ENCODE measurements around the gene JARID2. TPM values are rescaled to one million over a fixed set of nuclear protein-coding genes. Genes with fewer than 3 reads are reported as not detected.

The JARID2 gene
- total and polyA plus RNA-seq, 9 of the 15 experiments (the other 6 are each of a cell fraction or from before 2014, with no cell fraction given): 5.0 to 29.0 (median 15.6) TPM

DNA sequence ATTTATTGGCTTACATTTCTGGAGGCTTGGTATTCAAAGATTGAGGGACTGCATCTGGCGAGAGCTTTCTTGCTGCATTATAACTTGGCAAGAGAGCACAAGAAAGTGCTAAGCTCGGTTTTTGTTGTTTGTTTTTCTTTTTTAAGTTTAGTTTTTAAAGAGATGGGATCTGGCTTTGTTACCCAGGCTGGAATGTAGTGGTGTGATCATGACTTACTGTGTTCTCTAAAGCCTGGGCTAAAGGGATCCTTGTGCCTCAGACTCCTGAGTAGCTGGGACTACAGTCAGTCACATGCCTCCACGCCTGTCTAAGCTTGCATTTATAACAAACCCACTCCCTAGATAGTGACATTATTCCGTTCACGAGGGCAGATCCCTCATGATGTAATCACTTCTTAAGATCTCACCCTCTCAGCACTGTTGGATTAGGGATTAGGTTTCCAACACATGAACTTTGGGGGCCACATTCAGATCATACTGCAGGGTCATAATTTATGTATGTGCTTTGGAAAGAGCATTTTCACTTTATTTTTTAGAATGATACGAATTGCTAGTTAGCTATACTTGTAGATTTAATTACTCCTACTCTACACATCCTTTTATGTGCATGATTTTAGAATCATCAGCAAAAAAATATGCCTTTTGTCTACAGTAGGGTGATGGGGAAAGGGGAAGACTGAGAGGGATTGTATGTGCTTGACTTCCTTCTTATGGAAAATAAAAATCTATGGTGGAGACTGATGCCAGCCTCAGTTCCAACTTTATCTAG, 167.8 kb downstream of the JARID2 start:
- 0 out of 2 replicates have a peak, but pooled peaks cover 10% of the 10 kb centered on the region for H4K20me1 ChIP-seq (replicated peaks; ENCODE audit: control insufficient read depth, insufficient read depth, low read length)
- POLR2A ChIA-PET: interaction anchor here (0.5 to 1.9 kb wide), 8 partner anchors 8 to 784 kb away, joined by 3 to 5 read pairs (median 3); no protein-coding TSS in a partner anchor
- WGBS (ENCODE audit: insufficient coverage, low coverage, missing lambda C conversion rate): 70% methylated on average over 6 of the region's 6 CpGs
- H3K4me1 ChIP-seq (replicated peaks in 1 of 2; ENCODE audit: control insufficient read depth in 2 of 2, insufficient read depth in 2 of 2, low read length in 2 of 2): peaks cover 4 to 39% of the 10 kb centered on the region in 2 experiments
- H3K9me1 ChIP-seq (ENCODE audit: control insufficient read depth, insufficient read depth, low read length): no peaks in the 10 kb centered on the region
- no peak overlapping the region for H3K27ac ChIP-seq (ENCODE audit: extremely low read depth, low read depth, low read length)
- CTCF ChIA-PET (ENCODE audit: low intra/inter-chr PET ratio): no interaction called here
- no peaks in the 10 kb centered on the region for H3K27me3 ChIP-seq (ENCODE audit: control insufficient read depth in 2 of 2, insufficient read depth in 2 of 2, low read length in 2 of 2)
- in situ Hi-C loops (cut with MboI) (no loop called here), intact Hi-C loops (cut with micrococcal nuclease) (no loop called here)
- FAIRE-seq (no peak), DNase-seq (ENCODE audit: extremely low read depth in 1 of 4, low spot score in 3 of 4) (no peak), ATAC-seq (no peak)
- H3K36me3 ChIP-seq (ENCODE audit: control insufficient read depth, insufficient read depth, low read length): peaks cover 25% of the 10 kb centered on the region
- H3K4me3 ChIP-seq: no peak overlapping the region
- H2AFZ ChIP-seq (ENCODE audit: low read depth, low read length): no peak overlapping the region
- BruUV-seq (replicated peaks): no TSS peak
- H3K9me3 ChIP-seq (replicated peaks; ENCODE audit: control insufficient read depth, insufficient read depth, low read depth, low read length): 0 out of 2 replicates have a peak, but pooled peaks cover 4% of the 10 kb centered on the region
- no peak overlapping the region for H3K4me2 ChIP-seq (ENCODE audit: insufficient read depth, low read length)
- H3K9ac ChIP-seq (ENCODE audit: insufficient read depth in 1 of 2, low read depth in 2 of 2, low read length in 2 of 2): no peak overlapping the region
- H3K79me2 ChIP-seq (ENCODE audit: control insufficient read depth, insufficient read depth, low read length): peaks cover 52% of the 10 kb centered on the region
- TF ChIP-seq MAFG (tag; conservative IDR thresholded peaks at IDR 0.05): 0 out of 2 replicates have a peak, but pooled peaks have one; percentile 19
- no peak for TF ChIP-seq ZNF232 (CRISPR knock-in tag; IDR thresholded peaks at IDR 0.05)
- no peak for TF ChIP-seq HOXB6 (CRISPR knock-in tag; IDR thresholded peaks at IDR 0.05; ENCODE audit: borderline replicate concordance)
- TF ChIP-seq MEIS2 (IDR thresholded peaks at IDR 0.05; ENCODE audit: partially characterized antibody): no peak
- TF ChIP-seq SMAD3 (CRISPR knock-in tag; conservative IDR thresholded peaks at IDR 0.05): no peak
- TF ChIP-seq ZNF316 (IDR thresholded peaks at IDR 0.05): peak; percentile 63

All from K562 (cell line).